ENCODE results near the gene DYTN. TPM values are rescaled to one million over a fixed set of nuclear protein-coding genes. Genes with fewer than 3 reads are reported as not detected.

Gene DYTN
- total RNA-seq, 1 donor from 2014 or later = not detected

DNA sequence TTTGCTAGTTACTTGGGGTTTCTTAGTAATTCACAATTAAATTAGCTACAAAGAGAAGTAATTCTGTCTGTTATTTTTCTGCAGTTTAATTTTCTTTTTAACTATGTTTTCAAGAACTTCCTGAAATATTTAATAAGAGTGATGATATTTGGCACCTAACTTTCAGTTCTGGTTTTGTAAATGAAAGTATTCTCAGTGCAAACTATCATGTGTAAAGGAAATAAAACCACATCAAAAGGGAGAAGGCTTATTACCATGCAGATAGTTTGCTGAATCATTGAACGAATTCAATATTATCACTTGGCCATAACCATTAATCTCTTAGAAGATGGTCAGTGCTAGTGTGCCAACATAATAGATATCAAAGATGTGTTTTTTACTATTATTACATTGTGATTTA, 29.2 kb downstream of the DYTN start:
- intact Hi-C loops (cut with micrococcal nuclease) = no loop called here
- Mint-ChIP-seq H3K4me3 (ENCODE audit: low read depth) (no peak overlapping the region), H3K27ac (no peak overlapping the region), H3K27me3 (ENCODE audit: low read depth) (peaks cover 21% of the 10 kb centered on the region), H3K4me1 (ENCODE audit: low read depth) (no peaks in the 10 kb centered on the region), H3K36me3 (ENCODE audit: low read depth) (no peaks in the 10 kb centered on the region), H3K9me3 (no peaks in the 10 kb centered on the region)
- no peak for DNase-seq (ENCODE audit: low spot score)

DNA sequence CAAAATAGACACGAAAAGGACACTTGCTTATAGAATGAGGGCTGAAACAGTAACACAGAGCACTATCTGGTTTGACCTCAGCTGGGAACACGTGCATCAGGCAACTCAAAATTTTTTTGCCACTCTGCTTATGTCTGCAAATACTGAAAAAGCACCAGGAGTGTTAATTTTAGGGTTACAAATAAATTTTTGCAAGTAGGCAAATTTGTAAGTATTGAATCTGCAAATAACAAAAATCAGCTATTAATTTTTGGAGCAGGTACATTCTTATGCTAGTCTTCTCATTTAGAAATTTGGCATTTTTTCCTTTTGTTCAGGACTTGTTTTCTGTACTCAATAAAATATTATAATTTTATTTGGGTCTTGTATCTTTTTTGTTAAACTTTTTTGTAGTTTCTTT, 29.7 kb downstream of the DYTN start:
- Mint-ChIP-seq H3K4me1 (ENCODE audit: low read depth) (no peaks in the 10 kb centered on the region), H3K27ac (no peak overlapping the region), H3K27me3 (ENCODE audit: low read depth) (peaks cover 20% of the 10 kb centered on the region), H3K4me3 (ENCODE audit: low read depth) (no peak overlapping the region), H3K36me3 (ENCODE audit: low read depth) (no peaks in the 10 kb centered on the region), H3K9me3 (no peaks in the 10 kb centered on the region)
- intact Hi-C loops (cut with micrococcal nuclease) = no loop called here
- DNase-seq (ENCODE audit: low spot score) = no peak

DNA sequence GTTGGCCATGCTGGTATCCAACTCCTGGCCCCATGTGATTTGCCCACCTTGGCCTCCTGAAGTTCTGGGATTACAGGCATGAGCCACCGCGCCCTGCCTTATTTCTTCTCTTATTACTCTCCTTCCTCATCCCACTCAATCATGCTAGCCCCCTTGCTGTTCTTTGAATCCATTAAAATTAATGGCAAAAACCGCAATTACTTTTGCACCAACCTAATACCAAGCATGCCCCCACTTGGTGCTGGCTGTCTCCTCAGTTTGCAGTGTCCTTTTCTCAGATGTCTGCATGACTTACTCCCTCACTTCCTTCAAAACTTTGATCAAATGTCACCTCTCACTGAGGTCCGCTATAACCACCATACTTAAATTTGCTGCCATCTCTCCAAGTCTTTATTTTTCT, 34.6 kb downstream of the DYTN start:
- Mint-ChIP-seq H3K9me3 (no peaks in the 10 kb centered on the region), H3K4me3 (ENCODE audit: low read depth) (no peak overlapping the region), H3K27ac (no peak overlapping the region), H3K36me3 (ENCODE audit: low read depth) (no peaks in the 10 kb centered on the region), H3K4me1 (ENCODE audit: low read depth) (no peaks in the 10 kb centered on the region), H3K27me3 (ENCODE audit: low read depth) (peaks cover 18% of the 10 kb centered on the region)
- intact Hi-C loops (cut with micrococcal nuclease) = no loop called here
- no peak for DNase-seq (ENCODE audit: low spot score)

DNA sequence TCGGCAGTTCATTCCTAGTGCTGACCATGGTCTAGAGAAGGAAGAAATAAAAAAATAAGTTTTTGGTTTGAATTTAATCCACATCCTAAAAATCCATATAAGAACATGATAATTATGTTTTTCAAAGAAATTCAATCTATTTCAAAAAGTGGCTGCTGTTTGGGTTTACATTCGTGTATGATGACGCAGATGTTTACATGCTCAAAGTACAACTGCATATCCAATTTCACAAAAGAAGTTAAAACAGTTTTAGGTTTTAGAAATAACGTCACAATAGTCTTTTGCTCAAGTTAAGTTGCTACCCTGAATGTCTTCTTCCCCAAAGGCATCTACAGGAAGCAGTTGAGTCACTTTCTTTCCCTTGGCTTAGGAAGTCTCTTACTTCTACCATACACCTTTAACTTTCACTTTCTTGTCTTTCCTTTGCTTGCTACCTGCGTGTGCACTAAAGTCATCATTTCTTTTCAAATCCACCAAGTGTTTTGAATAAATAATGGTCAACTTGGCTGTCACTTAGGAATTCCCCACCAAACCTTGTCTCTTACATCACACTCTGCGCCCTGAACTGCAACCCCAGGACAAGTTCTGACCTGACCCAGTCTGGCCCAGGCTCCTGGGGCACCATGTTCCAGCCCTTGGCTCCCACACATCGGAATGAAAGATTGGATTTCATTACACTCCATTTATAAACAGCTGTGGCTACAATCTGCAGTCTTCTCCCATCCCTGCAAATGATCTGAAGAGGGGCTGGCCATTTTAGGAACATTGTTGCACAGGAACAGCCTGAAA, 47.5 kb downstream of the DYTN start:
- H3K27me3 Mint-ChIP-seq (ENCODE audit: low read depth) = peaks cover 7% of the 10 kb centered on the region

DNA sequence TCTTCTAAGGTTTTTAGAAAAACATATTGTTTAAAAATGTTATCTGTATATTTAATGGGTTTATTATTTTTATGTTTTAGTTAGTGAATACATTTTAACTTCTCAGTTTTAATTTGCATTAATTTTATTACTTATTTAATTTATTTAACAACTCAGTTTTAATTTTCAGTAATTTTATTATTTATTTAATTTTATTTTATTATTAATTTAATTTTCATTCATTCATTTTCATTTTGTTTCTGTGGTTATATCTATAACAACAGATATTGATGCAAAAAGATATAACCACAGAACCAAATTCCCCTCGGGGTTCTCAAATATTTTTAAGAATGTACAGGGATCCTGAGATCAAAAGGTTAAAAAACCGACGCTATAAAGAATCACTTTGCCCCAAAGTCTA, 52.9 kb downstream of the DYTN start:
- H3K27me3 Mint-ChIP-seq (ENCODE audit: low read depth) = peaks cover 5% of the 10 kb centered on the region
- intact Hi-C loops (cut with micrococcal nuclease) = no loop called here
- no peaks in the 10 kb centered on the region for H3K4me1 Mint-ChIP-seq (ENCODE audit: low read depth)
- no peaks in the 10 kb centered on the region for H3K9me3 Mint-ChIP-seq
- H3K36me3 Mint-ChIP-seq (ENCODE audit: low read depth) = no peaks in the 10 kb centered on the region
- no peak for DNase-seq (ENCODE audit: low spot score)
- no peak overlapping the region for H3K4me3 Mint-ChIP-seq (ENCODE audit: low read depth)
- no peak overlapping the region for H3K27ac Mint-ChIP-seq

More for the DNA sequence above, 47.5 kb downstream of the DYTN start:
- DNase-seq (ENCODE audit: low spot score) = no peak
- intact Hi-C loops (cut with micrococcal nuclease) = no loop called here
- no peaks in the 10 kb centered on the region for H3K36me3 Mint-ChIP-seq (ENCODE audit: low read depth)
- no peak overlapping the region for H3K4me3 Mint-ChIP-seq (ENCODE audit: low read depth)
- no peaks in the 10 kb centered on the region for H3K9me3 Mint-ChIP-seq
- H3K4me1 Mint-ChIP-seq (ENCODE audit: low read depth) = no peaks in the 10 kb centered on the region
- no peak overlapping the region for H3K27ac Mint-ChIP-seq

DNA sequence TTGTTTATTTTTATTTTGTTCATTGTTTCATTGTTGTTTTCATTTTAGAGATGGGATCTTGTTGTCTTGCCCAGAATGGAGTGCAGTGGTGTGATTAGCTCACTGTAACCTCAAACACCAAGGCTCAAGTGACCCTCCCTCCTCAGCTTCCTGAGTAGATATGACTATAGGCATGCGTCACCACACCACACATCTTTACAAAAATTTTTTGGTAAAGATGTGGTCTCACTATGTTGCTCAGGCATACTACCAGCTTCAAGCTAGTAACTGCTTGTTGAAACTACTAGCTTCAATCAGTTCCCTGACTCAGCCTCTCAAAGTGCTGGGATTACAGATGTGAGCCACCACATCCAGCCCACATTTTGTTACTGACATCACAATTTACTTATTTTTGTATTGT, 61.1 kb downstream of the DYTN start:
- Mint-ChIP-seq H3K9me3 (peaks cover 7% of the 10 kb centered on the region), H3K4me3 (ENCODE audit: low read depth) (no peak overlapping the region), H3K4me1 (ENCODE audit: low read depth) (no peaks in the 10 kb centered on the region), H3K27me3 (ENCODE audit: low read depth) (no peaks in the 10 kb centered on the region), H3K36me3 (ENCODE audit: low read depth) (no peaks in the 10 kb centered on the region), H3K27ac (no peak overlapping the region)
- intact Hi-C loops (cut with micrococcal nuclease) = no loop called here
- DNase-seq (ENCODE audit: low spot score) = no peak

DNA sequence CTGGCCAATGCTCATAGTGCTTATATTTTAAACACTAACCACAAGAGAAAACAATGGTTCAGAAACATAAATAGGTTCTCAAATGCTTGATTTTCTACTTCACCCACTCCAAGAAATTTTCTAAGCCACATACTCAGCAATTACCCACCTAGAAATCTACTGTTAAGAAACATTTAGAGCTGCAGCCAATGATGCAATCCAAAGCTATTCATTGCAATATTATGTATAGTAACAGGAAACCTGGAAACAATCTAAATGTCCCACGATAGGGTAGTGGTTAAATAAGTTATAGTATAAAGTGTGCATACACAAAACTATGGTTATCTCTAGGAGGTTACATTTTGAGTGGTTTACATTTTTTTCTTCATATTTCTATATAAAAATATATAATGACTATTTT, 70.2 kb downstream of the DYTN start:
- H3K4me3 Mint-ChIP-seq (ENCODE audit: low read depth) = no peak overlapping the region
- H3K9me3 Mint-ChIP-seq = no peaks in the 10 kb centered on the region
- H3K36me3 Mint-ChIP-seq (ENCODE audit: low read depth) = no peaks in the 10 kb centered on the region
- intact Hi-C loops (cut with micrococcal nuclease) = no loop called here
- H3K27me3 Mint-ChIP-seq (ENCODE audit: low read depth) = peaks cover 3% of the 10 kb centered on the region
- H3K27ac Mint-ChIP-seq = no peak overlapping the region
- no peak for DNase-seq (ENCODE audit: low spot score)
- H3K4me1 Mint-ChIP-seq (ENCODE audit: low read depth) = no peaks in the 10 kb centered on the region

DNA sequence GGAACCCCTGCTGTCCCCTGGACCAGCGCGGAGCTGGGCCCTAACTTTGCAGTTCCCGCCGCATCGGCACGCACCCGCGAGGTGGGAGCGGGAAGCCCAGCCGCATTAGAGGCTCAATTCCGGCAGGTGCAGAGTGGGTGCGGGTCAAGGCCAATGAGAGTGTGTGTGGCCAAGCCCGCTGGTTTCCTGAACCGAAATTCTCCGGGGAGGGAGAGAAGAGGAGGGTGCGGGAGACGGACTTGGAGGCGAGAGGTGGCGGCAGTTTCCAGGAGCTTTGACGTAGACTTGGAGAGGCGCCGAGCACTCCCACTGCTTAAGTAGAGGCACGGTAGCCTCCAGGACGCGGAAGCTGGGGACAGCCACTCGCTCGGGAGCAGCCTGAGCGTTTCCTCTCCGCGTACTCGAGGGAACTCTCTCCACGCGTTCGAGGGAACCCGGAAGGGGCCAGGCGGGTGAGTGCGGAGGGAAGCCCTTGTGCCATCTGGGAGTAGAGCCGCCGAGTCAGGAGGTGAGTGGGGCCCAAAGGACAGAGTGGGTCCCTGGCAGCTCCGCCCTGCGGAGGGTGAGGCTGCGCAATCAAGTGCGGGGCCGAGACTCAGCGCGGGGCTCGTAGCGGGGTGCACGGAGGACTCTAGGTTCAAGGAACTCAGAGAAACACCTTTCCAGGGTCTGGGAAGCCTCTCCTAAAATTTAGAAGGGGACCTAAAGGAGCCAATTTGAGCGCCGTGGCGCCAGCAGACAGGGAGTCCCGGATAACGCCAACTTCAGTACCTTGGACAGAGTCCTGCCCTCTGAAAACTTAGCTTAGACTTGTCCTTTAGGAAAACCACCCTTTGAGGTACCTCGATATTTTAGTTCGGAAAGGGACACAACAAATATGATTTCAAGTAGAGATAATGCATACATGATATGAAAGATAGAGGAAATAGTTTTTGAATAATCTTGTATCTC, 75.8 kb downstream of the DYTN start, which contains the start of gene FAM237A:
FAM237A (plus strand) TSS at position 413 of the 951 bp plus-strand sequence. CDS start 1,750 bp downstream, outside the sequence.
- Mint-ChIP-seq H3K4me1 (ENCODE audit: low read depth) (no peaks in the 10 kb centered on the region), H3K27me3 (ENCODE audit: low read depth) (peaks cover 5% of the 10 kb centered on the region), H3K27ac (no peak within 1 kb of the TSS), H3K9me3 (no peaks in the 10 kb centered on the region), H3K4me3 (ENCODE audit: low read depth) (no peak within 1 kb of the TSS), H3K36me3 (ENCODE audit: low read depth) (no peaks in the 10 kb centered on the region)
- DNase-seq (ENCODE audit: low spot score) = no peak
- intact Hi-C loops (cut with micrococcal nuclease) = no loop called here

DNA sequence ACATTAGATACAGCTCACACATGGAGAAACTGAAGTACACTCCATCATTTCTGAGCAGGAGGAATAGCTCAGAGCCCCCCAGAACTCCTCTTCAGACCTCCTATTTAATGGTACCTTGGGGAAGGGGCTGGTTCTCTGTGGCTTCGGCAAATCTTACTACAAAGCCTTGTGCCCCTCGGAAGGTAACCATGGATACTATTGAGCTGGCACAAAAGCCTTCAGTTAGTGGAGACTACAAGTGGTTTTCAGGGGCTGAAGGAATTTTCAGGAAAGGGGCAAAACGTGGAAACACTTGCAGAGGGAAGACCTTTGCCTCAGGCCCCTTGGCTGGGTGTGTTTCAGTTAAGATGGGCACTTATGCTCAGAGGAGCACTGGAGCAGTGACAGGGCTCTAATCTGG, 77.0 kb downstream of the DYTN start:
- intact Hi-C loops (cut with micrococcal nuclease) = no loop called here
- no peak overlapping the region for H3K27ac Mint-ChIP-seq
- peaks cover 5% of the 10 kb centered on the region for H3K27me3 Mint-ChIP-seq (ENCODE audit: low read depth)
- no peak overlapping the region for H3K4me3 Mint-ChIP-seq (ENCODE audit: low read depth)
- no peak for DNase-seq (ENCODE audit: low spot score)
- H3K9me3 Mint-ChIP-seq = no peaks in the 10 kb centered on the region
- H3K36me3 Mint-ChIP-seq (ENCODE audit: low read depth) = no peaks in the 10 kb centered on the region
- no peaks in the 10 kb centered on the region for H3K4me1 Mint-ChIP-seq (ENCODE audit: low read depth)

DNA sequence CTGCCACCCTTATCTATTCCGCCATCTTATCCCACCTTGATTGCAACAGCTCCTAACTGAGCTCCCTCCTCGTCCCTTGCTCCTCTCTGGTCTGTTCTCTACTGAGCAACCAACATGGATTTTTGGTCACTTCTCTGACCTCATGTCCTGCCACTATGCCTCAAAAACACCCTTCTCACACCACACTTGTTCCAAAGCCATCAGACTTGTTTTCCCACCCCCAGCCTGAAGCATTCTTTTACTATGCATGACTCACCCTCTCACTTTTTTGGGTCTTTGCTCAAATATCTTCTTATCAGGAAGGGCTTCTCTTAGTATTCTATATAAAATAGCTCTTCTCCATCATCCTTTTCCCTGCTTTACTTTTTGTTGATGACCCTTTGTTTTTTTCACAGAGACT, 78.6 kb downstream of the DYTN start:
- DNase-seq (ENCODE audit: low spot score) = no peak
- no peak overlapping the region for H3K27ac Mint-ChIP-seq
- no peaks in the 10 kb centered on the region for H3K4me1 Mint-ChIP-seq (ENCODE audit: low read depth)
- no peaks in the 10 kb centered on the region for H3K9me3 Mint-ChIP-seq
- intact Hi-C loops (cut with micrococcal nuclease) = no loop called here
- H3K4me3 Mint-ChIP-seq (ENCODE audit: low read depth) = no peak overlapping the region
- peaks cover 5% of the 10 kb centered on the region for H3K27me3 Mint-ChIP-seq (ENCODE audit: low read depth)
- no peaks in the 10 kb centered on the region for H3K36me3 Mint-ChIP-seq (ENCODE audit: low read depth)

DNA sequence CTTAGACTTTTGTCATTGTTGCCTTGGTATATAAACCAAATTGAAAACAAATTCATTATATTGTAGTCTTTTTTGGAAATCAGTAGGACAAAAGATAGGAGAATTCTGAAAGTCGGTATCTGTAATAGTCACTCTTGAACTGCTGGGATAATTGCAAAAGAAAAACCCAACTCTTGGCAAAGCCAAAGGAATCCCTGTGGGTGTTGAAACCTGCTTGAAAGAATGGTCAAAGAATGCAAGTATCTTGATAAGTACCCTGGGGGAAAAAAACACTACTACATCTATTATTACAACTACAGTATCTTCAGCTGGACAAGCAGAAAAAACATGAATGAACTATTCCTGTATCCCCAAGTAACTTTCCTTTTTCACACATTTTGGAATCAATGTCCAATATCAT, 83.2 kb downstream of the DYTN start:
- H3K27me3 Mint-ChIP-seq (ENCODE audit: low read depth) = peaks cover 7% of the 10 kb centered on the region
- no peak for DNase-seq (ENCODE audit: low spot score)
- intact Hi-C loops (cut with micrococcal nuclease) = no loop called here
- H3K36me3 Mint-ChIP-seq (ENCODE audit: low read depth) = no peaks in the 10 kb centered on the region
- no peak overlapping the region for H3K27ac Mint-ChIP-seq
- H3K4me3 Mint-ChIP-seq (ENCODE audit: low read depth) = no peak overlapping the region
- no peaks in the 10 kb centered on the region for H3K9me3 Mint-ChIP-seq
- no peaks in the 10 kb centered on the region for H3K4me1 Mint-ChIP-seq (ENCODE audit: low read depth)

DNA sequence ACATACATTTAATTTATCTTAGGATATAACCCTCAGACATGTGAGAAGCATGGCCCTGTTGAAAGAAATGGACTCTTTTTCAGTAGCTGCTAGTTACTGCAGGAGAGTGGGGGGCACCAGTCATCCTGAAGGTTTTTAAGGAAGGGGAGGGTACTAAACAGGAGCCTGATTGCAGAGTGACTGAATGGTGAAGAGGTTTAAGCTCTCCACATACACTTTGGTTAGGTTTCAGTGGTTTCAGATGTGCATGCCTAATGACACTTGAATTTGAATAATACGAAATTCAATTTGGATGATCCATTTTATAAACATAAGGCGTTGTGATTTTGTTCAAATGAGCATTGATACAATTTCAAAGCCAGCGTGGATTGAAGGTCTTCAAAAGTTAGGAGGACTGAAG, 86.9 kb downstream of the DYTN start:
- Mint-ChIP-seq H3K9me3 (no peaks in the 10 kb centered on the region), H3K27me3 (ENCODE audit: low read depth) (peaks cover 12% of the 10 kb centered on the region), H3K36me3 (ENCODE audit: low read depth) (no peaks in the 10 kb centered on the region), H3K4me3 (ENCODE audit: low read depth) (no peak overlapping the region), H3K4me1 (ENCODE audit: low read depth) (no peaks in the 10 kb centered on the region), H3K27ac (no peak overlapping the region)
- no peak for DNase-seq (ENCODE audit: low spot score)
- intact Hi-C loops (cut with micrococcal nuclease) = no loop called here

DNA sequence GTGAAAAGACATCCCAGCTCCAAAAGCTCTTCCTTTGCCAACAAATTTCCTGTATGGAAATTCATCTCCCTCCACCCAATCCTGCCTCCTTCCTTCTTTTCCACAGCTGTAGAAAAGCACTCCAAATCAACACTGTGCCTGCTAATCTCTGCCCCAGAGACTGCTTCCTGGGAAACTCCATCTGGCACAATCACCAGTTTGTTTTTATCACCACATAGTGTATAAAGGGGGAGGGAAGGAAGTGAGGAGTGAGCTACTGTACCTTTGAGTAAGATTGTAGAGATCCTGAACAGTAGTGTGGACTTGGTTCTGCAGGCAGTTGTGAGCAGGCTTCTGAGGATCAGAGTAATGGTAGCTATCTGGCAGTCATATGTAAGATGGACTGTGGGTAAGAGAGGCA, 90.6 kb downstream of the DYTN start:
- peaks cover 9% of the 10 kb centered on the region for H3K27me3 Mint-ChIP-seq (ENCODE audit: low read depth)
- no peaks in the 10 kb centered on the region for H3K9me3 Mint-ChIP-seq
- DNase-seq (ENCODE audit: low spot score) = no peak
- H3K27ac Mint-ChIP-seq = no peak overlapping the region
- intact Hi-C loops (cut with micrococcal nuclease) = no loop called here
- H3K36me3 Mint-ChIP-seq (ENCODE audit: low read depth) = no peaks in the 10 kb centered on the region
- no peak overlapping the region for H3K4me3 Mint-ChIP-seq (ENCODE audit: low read depth)
- H3K4me1 Mint-ChIP-seq (ENCODE audit: low read depth) = no peaks in the 10 kb centered on the region
